ENCODE results near the gene B3GAT3. TPM values are rescaled to one million over a fixed set of nuclear protein-coding genes. Genes with fewer than 3 reads are reported as not detected.

Gene B3GAT3
- total RNA-seq, 4 donors from 2014 or later, result 29.9 to 54.1 (median 40.6) TPM

GRCh38 chr11:62567018-62567633, 54.7 kb downstream of the B3GAT3 start:
- peaks cover 92% of the 10 kb centered on the region for H3K36me3 ChIP-seq
- no peaks in the 10 kb centered on the region for H3K27me3 ChIP-seq
- peaks cover 22% of the 10 kb centered on the region for H3K4me1 ChIP-seq
- H3K9me3 ChIP-seq, result no peaks in the 10 kb centered on the region
- TF ChIP-seq POLR2AphosphoS5 (IDR thresholded peaks at IDR 0.05), result no peak
- no peak for TF ChIP-seq POLR2A (IDR thresholded peaks at IDR 0.05)
- TF ChIP-seq CTCF (IDR thresholded peaks at IDR 0.05), result no peak
- TF ChIP-seq EP300 (IDR thresholded peaks at IDR 0.05), result no peak
- no peak overlapping the region for H3K4me3 ChIP-seq
- no peak for DNase-seq (ENCODE audit: low spot score in 2 of 2)
- H3K27ac ChIP-seq, result no peak overlapping the region
- WGBS, result 85% methylated on average over 8 of the region's 8 CpGs

GRCh38 chr11:62566247-62566646, 55.5 kb downstream of the B3GAT3 start:
- H3K4me3 ChIP-seq, result no peak overlapping the region
- WGBS, result 94% methylated on average over 8 of the region's 8 CpGs
- peaks cover 18% of the 10 kb centered on the region for H3K4me1 ChIP-seq
- no peaks in the 10 kb centered on the region for H3K9me3 ChIP-seq
- no peak overlapping the region for H3K27ac ChIP-seq
- no peak for TF ChIP-seq POLR2A (IDR thresholded peaks at IDR 0.05)
- no peak for TF ChIP-seq EP300 (IDR thresholded peaks at IDR 0.05)
- TF ChIP-seq POLR2AphosphoS5 (IDR thresholded peaks at IDR 0.05), result no peak
- TF ChIP-seq CTCF (IDR thresholded peaks at IDR 0.05), result no peak
- H3K27me3 ChIP-seq, result no peaks in the 10 kb centered on the region
- H3K36me3 ChIP-seq, result peaks cover 88% of the 10 kb centered on the region
- DNase-seq (ENCODE audit: low spot score in 2 of 2), result no peak

Other genes with a start within 250 kb of the B3GAT3 start
- gene SCGB1A1, start 203.0 kb downstream of the B3GAT3 start, total RNA-seq, result not detected
- 1,000 to 10,000 TPM; 1,174 to 1,475 (median 1,322) TPM for gene AHNAK, start 75.2 kb downstream of the B3GAT3 start, total RNA-seq
- gene EEF1G, start 48.1 kb downstream of the B3GAT3 start, total RNA-seq, result 1,000 to 10,000 TPM; 1,221 to 2,946 (median 2,495) TPM
- gene TUT1, start 30.5 kb downstream of the B3GAT3 start, total RNA-seq, result 10 to 100 TPM in 3 of 4 donors, 1 to 10 TPM in 1; 8.0 to 16.3 (median 12.5) TPM
- 100 to 1,000 TPM; 107 to 125 (median 110) TPM for gene MTA2, start 20.1 kb downstream of the B3GAT3 start, total RNA-seq
- gene EML3, start 9.2 kb downstream of the B3GAT3 start, total RNA-seq, result 10 to 100 TPM; 43.1 to 74.8 (median 55.8) TPM
- 1 to 10 TPM in 3 of 4 donors, under 1 TPM in 1; 0.80 to 4.9 (median 2.3) TPM for gene ROM1, start 8.7 kb downstream of the B3GAT3 start, total RNA-seq
- 100 to 1,000 TPM in 2 of 4 donors, 10 to 100 TPM in 2; 76.0 to 118 (median 102) TPM for gene GANAB, start 24.6 kb upstream of the B3GAT3 start, total RNA-seq
- gene INTS5, start 31.3 kb upstream of the B3GAT3 start, total RNA-seq, result 10 to 100 TPM; 17.7 to 35.1 (median 31.4) TPM
- 10 to 100 TPM; 12.8 to 29.3 (median 25.7) TPM for gene C11orf98, start 43.2 kb upstream of the B3GAT3 start, total RNA-seq
- 1 to 10 TPM; 2.8 to 6.0 (median 4.2) TPM for gene CSKMT, start 43.3 kb upstream of the B3GAT3 start, total RNA-seq
- gene UQCC3, start 49.7 kb upstream of the B3GAT3 start, total RNA-seq, result 10 to 100 TPM in 2 of 4 donors, 1 to 10 TPM in 2; 9.1 to 12.4 (median 9.8) TPM
- 1 to 10 TPM; 1.7 to 8.7 (median 3.3) TPM for gene LBHD1, start 50.3 kb upstream of the B3GAT3 start, total RNA-seq
- 100 to 1,000 TPM; 125 to 194 (median 143) TPM for gene UBXN1, start 57.1 kb upstream of the B3GAT3 start, total RNA-seq
- gene LRRN4CL, start 67.5 kb upstream of the B3GAT3 start, total RNA-seq, result 1 to 10 TPM; 3.3 to 7.6 (median 5.9) TPM
- 10 to 100 TPM; 28.9 to 76.3 (median 59.3) TPM for gene BSCL2, start 85.4 kb upstream of the B3GAT3 start, total RNA-seq
- under 1 TPM in 1 of 4 donors, not detected in 3; 0.68 TPM for gene GNG3, start 85.7 kb upstream of the B3GAT3 start, total RNA-seq
- gene HNRNPUL2, start 105.5 kb upstream of the B3GAT3 start, total RNA-seq, result 10 to 100 TPM; 21.1 to 51.5 (median 33.6) TPM
- 10 to 100 TPM; 16.3 to 42.3 (median 31.7) TPM for gene TTC9C, start 106.5 kb upstream of the B3GAT3 start, total RNA-seq
- gene ZBTB3, start 132.2 kb upstream of the B3GAT3 start, total RNA-seq, result 10 to 100 TPM; 10.9 to 32.2 (median 14.3) TPM
- gene POLR2G, start 139.6 kb upstream of the B3GAT3 start, total RNA-seq, result 100 to 1,000 TPM in 1 of 4 donors, 10 to 100 TPM in 3; 46.9 to 117 (median 52.1) TPM
- gene TAF6L, start 149.4 kb upstream of the B3GAT3 start, total RNA-seq, result 10 to 100 TPM; 10.2 to 48.7 (median 21.9) TPM
- 10 to 100 TPM; 37.6 to 72.6 (median 59.8) TPM for gene TMEM179B, start 165.4 kb upstream of the B3GAT3 start, total RNA-seq
- 10 to 100 TPM; 15.9 to 30.2 (median 23.4) TPM for gene TMEM223, start 170.0 kb upstream of the B3GAT3 start, total RNA-seq
- 100 to 1,000 TPM in 3 of 4 donors, 10 to 100 TPM in 1; 88.1 to 156 (median 115) TPM for gene NXF1, start 183.5 kb upstream of the B3GAT3 start, total RNA-seq
- gene STX5, start 210.1 kb upstream of the B3GAT3 start, total RNA-seq, result 10 to 100 TPM; 26.8 to 47.8 (median 43.2) TPM
- not detected for gene TEX54, start 210.9 kb upstream of the B3GAT3 start, total RNA-seq
- 10 to 100 TPM; 63.3 to 79.8 (median 70.3) TPM for gene WDR74, start 217.6 kb upstream of the B3GAT3 start, total RNA-seq

Measured in suprapubic skin (tissue), 4 donors.